SU-DHL-6 (cell line): ENCODE measurements around the gene IQGAP3.

Source experiments
- CTCF ChIP-seq: fragments of 200-600 bp; sonication (generic); IDR thresholded peaks from one replicate; pipeline ENCODE4 v1.5.1; 2017; ENCODE audit warnings: antibody characterized with exemption, mild to moderate bottlenecking, low read length, moderate library complexity; ENCODE audit not compliant: insufficient read depth, poor library complexity, severe bottlenecking
- EZH2phosphoT487 ChIP-seq: fragments of 200-600 bp; sonication (generic), shearing (Covaris generic); conservative IDR thresholded peaks from 2 replicates; pipeline ENCODE4 v1.6.1; 2018; ENCODE audit warnings: mild to moderate bottlenecking, antibody characterized with exemption, low read length, moderate library complexity, mixed read lengths

- no peak for TF ChIP-seq CTCF
- no peak for TF ChIP-seq EZH2phosphoT487
These were observed 85.7 kb downstream of the IQGAP3 start for GRCh38 chr1:156486421-156487344.
